Measurements from ENCODE around the gene NLRP10.

NLRP10 gene

DNA sequence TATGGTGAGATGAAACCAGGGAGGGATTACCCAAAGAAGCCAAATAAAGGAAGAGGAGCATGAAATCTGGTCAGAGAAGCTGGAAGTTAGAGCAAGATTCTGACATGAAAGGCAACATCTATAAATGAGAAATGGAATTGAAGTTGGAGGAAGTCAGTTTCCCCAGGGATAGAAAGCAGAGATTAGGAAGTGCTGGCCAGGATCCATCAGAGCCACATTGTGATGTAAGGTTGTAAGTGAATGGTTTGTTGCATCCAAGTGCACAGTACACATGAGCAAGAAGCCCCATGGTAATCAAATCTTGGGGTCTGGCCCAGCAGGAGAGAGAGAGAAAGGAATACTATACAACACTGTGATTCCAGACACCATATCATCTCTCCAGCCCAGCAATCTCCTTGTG is 6.6 kb upstream of the NLRP10 start:
- no peak for DNase-seq

DNA sequence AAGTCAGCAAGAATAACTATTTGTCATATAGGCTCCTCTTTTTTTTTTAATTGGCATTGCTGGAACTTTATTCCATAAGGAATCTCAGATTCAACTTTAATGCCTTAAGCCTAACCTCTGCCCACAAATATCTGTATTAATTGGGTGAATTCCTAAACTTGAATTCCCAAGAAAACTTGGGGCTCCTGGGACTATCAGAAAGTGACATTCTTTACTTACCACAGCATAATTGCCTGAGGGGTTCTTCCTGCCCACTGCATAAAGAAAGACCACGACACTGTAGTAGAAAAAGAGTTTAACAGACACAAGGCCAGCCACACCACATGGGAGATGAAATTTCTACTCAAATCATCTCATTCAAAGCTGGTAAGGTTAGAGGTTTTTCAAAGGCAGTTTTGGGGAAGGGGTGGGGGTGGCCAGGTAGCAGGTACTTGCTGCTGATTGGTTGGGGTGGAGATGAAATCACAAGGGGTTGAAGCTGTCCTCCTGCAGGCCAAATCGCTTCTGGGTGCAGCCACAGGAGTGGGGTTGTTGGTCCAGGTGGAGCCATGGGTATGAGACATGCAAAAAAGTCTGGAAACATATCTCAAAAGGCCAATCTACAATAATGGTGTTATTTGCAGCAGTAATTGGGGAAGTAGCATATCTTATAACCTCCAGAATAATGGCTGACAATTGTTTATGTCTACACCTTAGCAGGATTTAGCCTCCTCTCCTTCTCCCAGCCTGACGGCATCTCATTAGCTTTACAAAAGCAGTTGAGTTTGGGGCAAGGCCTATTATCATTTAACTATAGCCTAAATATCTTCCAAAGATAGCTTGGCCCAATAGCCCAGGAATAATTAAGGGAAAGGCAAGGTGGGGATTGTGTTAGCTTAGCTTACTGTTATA is 4.8 kb upstream of the NLRP10 start:
- no peak for DNase-seq

- no peak for DNase-seq
Measured at GRCh38 chr11:7968686-7969085, 3.4 kb upstream of the NLRP10 start.

GRCh38 chr11:7967826-7968225 is 2.6 kb upstream of the NLRP10 start:
- DNase-seq = no peak

GRCh38 chr11:7967097-7967496 is 1.9 kb upstream of the NLRP10 start:
- DNase-seq = no peak

DNA sequence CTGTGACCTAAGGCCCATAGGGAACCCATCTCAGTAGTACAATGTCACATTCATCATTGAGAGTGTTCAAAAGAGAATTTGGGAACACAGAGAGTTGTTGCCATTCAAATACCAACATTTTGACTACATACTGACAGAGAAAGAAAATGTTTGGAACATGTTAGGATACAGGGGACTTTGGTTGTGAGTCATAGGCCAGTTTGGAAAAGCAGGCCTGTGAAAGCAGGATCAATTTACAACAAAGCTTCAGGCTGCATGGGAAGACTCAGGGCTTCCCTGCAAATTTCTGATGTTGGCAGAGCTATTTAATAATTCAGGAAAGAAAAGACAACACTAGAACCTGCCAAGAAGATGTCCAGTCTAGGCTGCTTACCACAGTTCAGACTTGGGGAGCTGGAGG is 374 bp downstream of the NLRP10 start:
- no peak for DNase-seq

GRCh38 chr11:7964261-7964660 is 986 bp downstream of the NLRP10 start:
- DNase-seq = no peak

DNA sequence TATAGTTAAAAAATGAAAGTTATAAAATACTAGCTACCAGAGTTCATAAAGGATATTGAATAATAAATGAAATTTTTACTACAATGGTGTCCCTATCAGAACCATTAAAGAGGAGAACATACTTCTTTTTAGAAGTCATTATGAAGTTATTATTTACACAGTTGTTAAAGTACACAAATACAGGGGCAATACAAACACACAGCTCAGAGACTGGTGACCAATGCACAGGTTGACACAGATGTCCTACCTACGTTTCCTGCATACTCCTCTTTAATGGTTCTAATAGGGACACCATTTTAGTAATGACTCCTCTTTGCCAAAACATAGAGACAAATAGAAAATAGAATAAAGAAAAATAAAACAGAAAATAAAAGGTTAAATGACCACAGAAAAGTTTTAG is 10.1 kb downstream of the NLRP10 start:
- DNase-seq = no peak

- DNase-seq = no peak
Measured at GRCh38 chr11:7949934-7950333, 15.3 kb downstream of the NLRP10 start.

DNA sequence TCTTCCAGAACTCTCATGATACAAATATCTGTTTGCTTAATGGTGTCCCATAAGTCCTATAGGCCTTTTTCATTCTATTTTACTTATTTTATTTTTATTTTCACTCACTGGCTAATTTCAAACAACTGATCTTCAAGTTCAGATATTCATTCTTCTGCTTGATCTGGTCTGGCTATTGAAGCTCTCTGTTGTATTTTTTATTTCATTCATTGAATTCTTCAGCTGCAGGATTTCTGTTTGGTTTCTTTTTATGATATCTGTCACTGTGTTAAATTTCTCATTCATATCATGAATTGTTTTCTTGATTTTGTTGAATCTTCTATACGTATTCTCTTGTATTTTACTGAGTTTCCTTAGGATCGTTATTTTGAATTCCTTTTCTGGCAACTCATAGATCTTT is 21.1 kb downstream of the NLRP10 start:
- DNase-seq = no peak

DNA sequence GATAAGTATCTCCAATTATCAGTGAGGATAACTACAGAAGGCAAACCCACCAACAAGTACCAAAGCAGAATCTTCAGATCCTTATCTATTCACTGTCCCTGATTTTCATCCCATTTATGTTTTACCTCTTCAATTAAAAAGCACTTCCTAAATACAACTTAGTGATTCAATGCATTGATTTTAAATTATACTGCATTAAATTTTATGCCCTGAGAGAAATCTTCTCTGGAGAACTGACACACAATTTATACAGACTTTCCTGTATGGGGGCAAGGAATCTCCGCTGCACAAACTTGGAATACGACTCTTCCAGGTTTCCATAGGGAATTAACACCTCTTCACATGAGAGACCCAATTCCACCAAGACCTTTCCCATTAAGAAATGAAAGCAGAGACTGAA is 23.6 kb downstream of the NLRP10 start, which contains the start of gene OR10A3:
TSS of gene OR10A3 (minus strand) at position 101 of the 400 bp plus-strand sequence. CDS start 2,188 bp downstream, outside the sequence.
- no peak for DNase-seq

- DNase-seq = no peak
Measured at GRCh38 chr11:7941146-7941545, 24.1 kb downstream of the NLRP10 start.

GRCh38 chr11:7936615-7937014 is 28.6 kb downstream of the NLRP10 start:
- no peak for DNase-seq

DNA sequence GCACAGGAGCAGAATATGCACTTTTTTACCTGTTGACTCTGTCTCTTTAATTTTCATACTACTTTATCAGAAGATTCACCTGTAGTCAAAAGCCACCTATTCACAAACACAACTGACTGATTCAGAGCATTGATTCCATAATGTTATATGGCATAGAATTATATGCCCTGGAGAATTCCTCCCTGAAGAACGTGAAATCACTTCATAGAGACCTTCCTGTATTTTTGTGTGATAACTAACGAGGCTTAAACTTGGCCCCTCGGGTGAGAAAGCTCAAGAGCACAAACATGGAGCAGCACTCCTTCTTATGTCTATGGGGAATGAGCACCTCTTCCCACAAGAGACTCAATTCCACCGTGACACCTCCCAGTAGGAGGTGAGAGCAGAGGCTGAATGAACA is 34.1 kb downstream of the NLRP10 start, which contains the start of gene OR10A6:
TSS of gene OR10A6 (minus strand) at position 101 of the 400 bp plus-strand sequence. CDS start 2,606 bp downstream, outside the sequence.
- no peak for DNase-seq

DNA sequence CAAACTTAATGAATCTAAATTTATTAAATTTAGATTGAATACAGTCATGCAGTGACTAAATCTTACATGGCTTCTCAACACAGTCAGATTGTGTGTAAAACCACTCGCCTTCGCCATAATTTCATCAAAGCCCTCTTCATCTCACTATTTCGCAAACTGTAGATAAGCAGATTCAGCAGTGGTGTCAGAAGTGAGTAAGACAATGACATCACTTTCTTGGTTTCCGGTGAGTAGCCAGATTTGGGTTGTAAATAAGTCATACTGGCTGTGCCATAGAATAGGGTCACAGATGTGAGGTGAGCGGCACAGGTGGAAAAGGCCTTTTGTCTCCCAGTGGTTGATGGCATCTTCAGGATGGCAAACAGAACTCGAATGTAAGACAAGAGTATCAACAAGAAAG is 37.6 kb downstream of the NLRP10 start:
- DNase-seq = no peak

DNA sequence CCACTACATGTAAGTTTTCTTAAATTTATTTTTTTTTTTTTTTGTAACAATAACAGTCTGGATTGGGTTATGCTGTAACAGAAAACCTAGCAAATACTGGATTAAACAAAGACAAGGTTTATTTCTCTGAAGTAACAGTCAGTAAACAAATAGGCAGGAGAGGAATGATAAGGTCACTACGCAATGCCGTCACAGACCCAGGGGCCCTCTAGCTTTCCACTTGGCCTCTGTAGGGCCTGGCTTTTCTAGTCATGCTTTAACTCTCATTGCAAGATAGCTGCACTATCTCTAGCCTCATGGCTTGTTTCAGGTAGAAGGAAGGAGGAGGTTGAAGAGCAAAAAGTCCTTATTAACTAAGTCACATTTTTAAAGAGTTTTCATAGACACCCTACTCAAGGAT is 40.7 kb downstream of the NLRP10 start:
- DNase-seq = no peak

- no peak for DNase-seq
Measured at GRCh38 chr11:7918141-7918540, 47.1 kb downstream of the NLRP10 start.

All from NCI-H1930 (cell line).